GM12872 (cell line): ENCODE data around the gene UBAC1.

Source experiments
- TF ChIP-seq, protein P1 (sequence below): IDR thresholded peaks from 3 replicates; pipeline ENCODE4 v1.5.1; 2011; ENCODE audit warnings: low read depth, mild to moderate bottlenecking, low read length, moderate library complexity; ENCODE audit not compliant: insufficient read depth

The UBAC1 gene

DNA sequence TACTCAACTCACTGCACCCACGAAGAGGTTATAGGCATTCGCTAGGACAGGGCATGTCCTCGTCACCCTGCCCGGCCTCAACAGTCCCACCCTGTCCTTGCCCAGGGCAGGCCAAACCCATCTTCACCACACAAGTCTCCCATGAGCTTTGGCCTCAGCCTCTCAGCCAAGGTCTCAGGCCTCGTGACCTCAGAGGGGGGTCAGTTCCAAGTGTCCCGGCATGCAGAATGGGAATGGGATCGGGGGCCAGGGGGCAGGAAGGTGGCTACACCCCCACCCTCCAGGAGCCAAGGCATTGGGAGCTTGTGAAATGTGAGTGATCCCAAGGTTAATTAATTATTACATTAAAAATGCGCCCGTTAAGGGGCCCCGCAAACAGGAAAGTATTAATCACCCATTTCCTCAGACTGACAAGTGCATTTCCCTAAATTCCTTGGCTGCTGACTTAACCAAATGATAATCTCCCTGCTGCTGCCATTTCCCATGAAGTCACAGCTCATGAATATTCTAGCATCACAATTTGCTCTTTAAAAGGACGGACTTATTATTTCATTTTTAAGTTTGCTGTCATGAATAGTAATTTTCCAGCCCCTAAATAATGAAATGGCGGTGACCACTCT, 8.0 kb upstream of the UBAC1 start:
- TF ChIP-seq, protein P1, sequence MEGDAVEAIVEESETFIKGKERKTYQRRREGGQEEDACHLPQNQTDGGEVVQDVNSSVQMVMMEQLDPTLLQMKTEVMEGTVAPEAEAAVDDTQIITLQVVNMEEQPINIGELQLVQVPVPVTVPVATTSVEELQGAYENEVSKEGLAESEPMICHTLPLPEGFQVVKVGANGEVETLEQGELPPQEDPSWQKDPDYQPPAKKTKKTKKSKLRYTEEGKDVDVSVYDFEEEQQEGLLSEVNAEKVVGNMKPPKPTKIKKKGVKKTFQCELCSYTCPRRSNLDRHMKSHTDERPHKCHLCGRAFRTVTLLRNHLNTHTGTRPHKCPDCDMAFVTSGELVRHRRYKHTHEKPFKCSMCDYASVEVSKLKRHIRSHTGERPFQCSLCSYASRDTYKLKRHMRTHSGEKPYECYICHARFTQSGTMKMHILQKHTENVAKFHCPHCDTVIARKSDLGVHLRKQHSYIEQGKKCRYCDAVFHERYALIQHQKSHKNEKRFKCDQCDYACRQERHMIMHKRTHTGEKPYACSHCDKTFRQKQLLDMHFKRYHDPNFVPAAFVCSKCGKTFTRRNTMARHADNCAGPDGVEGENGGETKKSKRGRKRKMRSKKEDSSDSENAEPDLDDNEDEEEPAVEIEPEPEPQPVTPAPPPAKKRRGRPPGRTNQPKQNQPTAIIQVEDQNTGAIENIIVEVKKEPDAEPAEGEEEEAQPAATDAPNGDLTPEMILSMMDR = no peak

DNA sequence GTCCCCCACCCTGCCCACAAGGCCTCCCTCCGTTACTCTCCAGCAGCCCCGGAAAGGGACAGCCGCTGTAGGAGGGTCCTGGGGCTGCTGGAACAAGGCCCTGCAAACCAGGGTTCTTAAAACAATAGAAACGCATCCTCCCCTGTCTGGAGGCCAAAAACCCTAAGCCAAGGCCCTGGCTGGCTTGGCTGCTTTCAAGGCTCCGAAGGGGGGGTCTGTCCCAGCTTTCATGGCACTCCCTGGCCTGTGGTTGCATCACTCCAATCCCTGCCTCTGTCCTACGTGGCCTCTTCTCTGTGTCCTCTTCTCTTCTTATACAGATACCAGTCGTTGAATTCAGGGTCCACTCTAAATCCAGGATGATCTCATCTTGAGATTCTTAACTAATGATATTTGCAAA, 7.4 kb upstream of the UBAC1 start:
- TF ChIP-seq, protein P1 = no peak

DNA sequence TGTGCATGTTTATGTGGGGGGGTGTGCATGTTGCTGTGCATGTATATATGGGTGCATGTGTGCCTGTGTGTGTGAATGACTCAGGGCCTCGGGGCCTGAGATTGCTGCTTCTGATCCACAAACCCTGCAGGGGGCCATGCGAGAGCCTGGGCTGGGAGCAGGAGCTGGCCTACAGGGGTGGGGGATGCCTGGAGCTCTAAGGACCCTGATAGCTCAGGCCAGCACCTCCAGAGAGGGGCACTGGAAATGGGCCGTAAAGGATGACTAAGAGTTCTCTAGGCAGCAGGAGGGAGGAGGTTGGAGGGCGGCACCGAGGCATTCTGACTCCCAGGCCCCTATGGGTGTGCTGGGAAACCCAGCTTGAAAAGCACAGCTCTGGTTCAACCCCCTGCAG, 6.9 kb upstream of the UBAC1 start:
- TF ChIP-seq, protein P1 = no peak

DNA sequence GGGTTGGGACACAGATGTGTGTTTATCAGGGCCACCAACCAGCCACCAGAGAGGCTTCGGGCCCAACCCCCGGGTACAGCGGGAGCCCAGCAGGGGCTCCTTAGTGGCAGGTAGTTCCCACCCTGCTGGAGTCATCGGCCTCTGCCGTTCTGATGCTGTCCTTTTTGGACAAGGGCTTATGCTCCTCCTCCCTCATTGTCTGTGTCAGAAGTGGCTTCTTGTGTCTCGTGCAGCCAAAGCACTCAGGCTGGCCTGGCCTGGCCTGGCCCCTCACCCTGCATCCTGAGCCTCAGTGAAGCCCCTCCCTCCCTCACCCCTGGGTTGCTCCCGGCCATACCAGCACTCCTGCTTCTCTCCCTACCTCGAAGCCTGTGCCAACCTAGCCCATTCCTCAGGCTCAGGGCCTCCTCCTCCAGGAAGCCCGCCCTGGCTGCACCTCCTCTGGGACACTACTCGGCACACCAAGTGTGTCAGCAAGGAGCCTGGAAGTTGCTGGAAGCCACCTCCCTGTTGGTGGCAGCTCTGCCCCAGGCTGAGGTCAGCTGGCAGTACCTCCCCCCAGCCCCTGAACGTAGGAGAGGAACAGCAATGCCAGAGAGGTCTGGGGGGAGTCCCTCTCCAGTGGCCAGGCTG, 4.1 kb upstream of the UBAC1 start:
- TF ChIP-seq, protein P1 = no peak

DNA sequence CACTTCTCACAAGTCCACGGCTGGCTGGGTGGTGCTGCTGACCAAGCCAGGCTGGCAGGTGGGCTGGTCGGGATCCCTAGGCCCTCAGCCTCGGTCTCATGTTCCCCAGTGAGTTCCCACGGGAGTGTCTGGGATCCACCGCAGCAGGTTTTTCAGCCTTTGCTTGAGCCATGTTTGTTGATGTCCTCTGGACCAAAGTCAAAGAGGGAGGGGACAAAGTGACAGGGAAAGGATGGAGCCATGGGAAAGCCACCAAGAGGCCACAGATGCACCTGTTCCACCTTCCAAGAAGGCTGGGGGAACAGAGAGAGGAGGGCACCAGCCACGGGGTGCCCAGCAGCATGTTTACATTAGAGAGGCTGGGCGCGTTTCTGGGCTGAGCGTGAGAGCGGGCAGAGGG, 2.8 kb upstream of the UBAC1 start:
- TF ChIP-seq, protein P1 = no peak

DNA sequence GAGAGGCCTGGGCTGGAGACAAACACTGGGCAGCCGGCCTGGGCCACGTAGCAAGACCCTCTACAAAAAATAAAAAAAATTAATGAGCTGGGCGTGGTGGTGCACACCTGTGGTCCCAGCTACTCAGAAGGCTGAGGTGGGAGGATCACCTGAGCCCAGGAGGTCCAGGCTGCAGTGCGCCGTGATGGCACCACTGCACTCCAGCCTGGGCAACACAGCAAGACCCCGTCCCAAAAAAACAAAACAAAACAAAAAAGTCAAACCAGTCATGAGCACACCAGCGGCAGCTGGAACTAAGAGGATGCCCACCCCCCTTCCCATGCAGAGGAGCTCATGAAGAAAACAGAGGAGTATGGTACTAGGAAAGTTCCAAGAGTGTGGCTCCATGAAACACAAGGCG, 2.2 kb upstream of the UBAC1 start:
- TF ChIP-seq, protein P1 = no peak

DNA sequence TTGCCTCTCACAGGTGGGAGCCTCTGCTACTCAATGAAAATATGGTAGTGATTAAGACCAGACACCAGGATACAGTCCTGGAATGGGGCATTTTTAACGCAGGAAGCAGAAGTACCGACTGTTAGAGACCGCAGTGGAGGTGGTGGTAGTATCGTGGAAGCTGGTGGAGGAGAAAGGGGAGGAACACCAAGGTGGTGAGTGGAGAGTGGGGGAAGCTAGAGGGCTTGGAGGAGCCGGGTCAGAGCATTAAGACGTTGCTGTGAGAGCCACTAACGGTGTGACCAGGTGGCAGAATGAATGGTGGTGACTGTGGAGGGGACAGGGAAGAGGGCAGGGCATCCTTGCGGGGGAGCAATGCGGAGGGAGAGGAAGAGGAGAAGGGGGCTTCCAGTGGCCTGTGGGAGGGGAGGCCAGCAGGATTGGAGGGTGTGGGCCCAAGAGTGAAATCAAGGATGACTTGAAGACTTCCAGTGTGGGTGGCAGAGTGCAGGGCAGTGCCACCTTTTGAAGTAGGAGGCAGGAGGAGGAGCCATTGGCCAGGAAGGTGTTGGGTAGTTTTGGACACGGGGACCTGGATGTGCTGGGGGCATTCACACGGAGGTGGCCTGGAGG, 1.6 kb upstream of the UBAC1 start:
- TF ChIP-seq, protein P1 = no peak
